ENCODE data around the gene APOL3.
"Not testable (repeated sequence)": the region's sequence is repeated elsewhere in the genome, so short reads cannot be mapped to it uniquely, and the experiment has no call there.

The APOL3 gene

GRCh38 chr22:36162127-36163034, 1.8 kb upstream of the APOL3 start:
- in situ Hi-C loops (cut with HindIII; ENCODE audit: low pct_ligation_motif_present, low sequenced_read_pairs) = loop anchor here (25.0 kb wide), 1 partner anchor 100 kb away; the partner anchor contains the start of gene APOL1

GRCh38 chr22:36161793-36162126, 1.2 kb upstream of the APOL3 start:
- H3K27ac ChIP-seq; H3K27me3 ChIP-seq (replicated peaks); DNase-seq; H3K36me3 ChIP-seq (replicated peaks); H3K4me3 ChIP-seq (ENCODE audit: low read depth, low read length): not testable (repeated sequence)
- in situ Hi-C loops (cut with HindIII; ENCODE audit: low pct_ligation_motif_present, low sequenced_read_pairs) = loop anchor here (25.0 kb wide), 1 partner anchor 101 kb away; the partner anchor contains the start of gene APOL1

More at GRCh38 chr22:36162127-36163034, 1.8 kb upstream of the APOL3 start:
- DNase-seq = no peak
- Histone ChIP-seq H3K4me3 (ENCODE audit: low read depth, low read length) (no peak overlapping the region), H3K27me3 (replicated peaks) (no peaks in the 10 kb centered on the region), H3K36me3 (replicated peaks) (no peaks in the 10 kb centered on the region), H3K27ac (no peak overlapping the region)
- TF ChIP-seq, protein P1, sequence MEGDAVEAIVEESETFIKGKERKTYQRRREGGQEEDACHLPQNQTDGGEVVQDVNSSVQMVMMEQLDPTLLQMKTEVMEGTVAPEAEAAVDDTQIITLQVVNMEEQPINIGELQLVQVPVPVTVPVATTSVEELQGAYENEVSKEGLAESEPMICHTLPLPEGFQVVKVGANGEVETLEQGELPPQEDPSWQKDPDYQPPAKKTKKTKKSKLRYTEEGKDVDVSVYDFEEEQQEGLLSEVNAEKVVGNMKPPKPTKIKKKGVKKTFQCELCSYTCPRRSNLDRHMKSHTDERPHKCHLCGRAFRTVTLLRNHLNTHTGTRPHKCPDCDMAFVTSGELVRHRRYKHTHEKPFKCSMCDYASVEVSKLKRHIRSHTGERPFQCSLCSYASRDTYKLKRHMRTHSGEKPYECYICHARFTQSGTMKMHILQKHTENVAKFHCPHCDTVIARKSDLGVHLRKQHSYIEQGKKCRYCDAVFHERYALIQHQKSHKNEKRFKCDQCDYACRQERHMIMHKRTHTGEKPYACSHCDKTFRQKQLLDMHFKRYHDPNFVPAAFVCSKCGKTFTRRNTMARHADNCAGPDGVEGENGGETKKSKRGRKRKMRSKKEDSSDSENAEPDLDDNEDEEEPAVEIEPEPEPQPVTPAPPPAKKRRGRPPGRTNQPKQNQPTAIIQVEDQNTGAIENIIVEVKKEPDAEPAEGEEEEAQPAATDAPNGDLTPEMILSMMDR (IDR thresholded peaks at IDR 0.05; ENCODE audit: low read depth, low read length, missing control alignments) = no peak

- peak; percentile 81 for DNase-seq
- in situ Hi-C loops (cut with HindIII; ENCODE audit: low pct_ligation_motif_present, low sequenced_read_pairs) = loop anchor here (25.0 kb wide), 1 partner anchor 106 kb away; the partner anchor contains the start of gene APOL1
- Histone ChIP-seq H3K4me3 (ENCODE audit: low read depth, low read length) (peak overlapping the region; percentile 44), H3K27me3 (replicated peaks) (no peaks in the 10 kb centered on the region), H3K27ac (peak overlapping the region; percentile 92), H3K36me3 (replicated peaks) (no peaks in the 10 kb centered on the region)
- TF ChIP-seq, protein P1 (IDR thresholded peaks at IDR 0.05; ENCODE audit: low read depth, low read length, missing control alignments) = no peak
Observed at GRCh38 chr22:36156515-36157419, 3.8 kb downstream of the APOL3 start.

GRCh38 chr22:36156119-36156514, 4.4 kb downstream of the APOL3 start:
- TF ChIP-seq, protein P1 (IDR thresholded peaks at IDR 0.05; ENCODE audit: low read depth, low read length, missing control alignments) = no peak
- Histone ChIP-seq H3K27ac (no peak overlapping the region), H3K36me3 (replicated peaks) (no peaks in the 10 kb centered on the region), H3K27me3 (replicated peaks) (no peaks in the 10 kb centered on the region), H3K4me3 (ENCODE audit: low read depth, low read length) (peak overlapping the region; percentile 44)
- in situ Hi-C loops (cut with HindIII; ENCODE audit: low pct_ligation_motif_present, low sequenced_read_pairs) = loop anchor here (25.0 kb wide), 1 partner anchor 106 kb away; the partner anchor contains the start of gene APOL1
- no peak for DNase-seq

- in situ Hi-C loops (cut with HindIII; ENCODE audit: low pct_ligation_motif_present, low sequenced_read_pairs) = loop anchor here (25.0 kb wide), 1 partner anchor 107 kb away; the partner anchor contains the start of gene APOL1
- Histone ChIP-seq H3K27me3 (replicated peaks) (no peaks in the 10 kb centered on the region), H3K36me3 (replicated peaks) (no peaks in the 10 kb centered on the region), H3K4me3 (ENCODE audit: low read depth, low read length) (no peak overlapping the region), H3K27ac (no peak overlapping the region)
- DNase-seq = no peak
- TF ChIP-seq, protein P1 (IDR thresholded peaks at IDR 0.05; ENCODE audit: low read depth, low read length, missing control alignments) = no peak
Observed at GRCh38 chr22:36155702-36156101, 4.9 kb downstream of the APOL3 start.

All from brain microvascular endothelial cell (primary cell).